GM12878 (cell line): Measurements from ENCODE around the gene PSMB5. TPM values are rescaled to one million over a fixed set of nuclear protein-coding genes. Genes with fewer than 3 reads are reported as not detected.

Experiments
- ATAC-seq: fragments of 200-7000 bp; cut with Tn5 transposase; 3 replicates; pipeline ENCODE4 v1.9.1; 2020; ENCODE audit warnings: mild to moderate bottlenecking, moderate library complexity
- BruUV-seq: library from RNA; stranded (reverse); fragments of 400-500 nt; replicated peaks from 2 replicates; lab custom pipeline; 2021; lab: Mats Ljungman, UMichigan
- CTCF ChIA-PET: fragments of 300-600 bp; sonication (Branson Sonifier 250); formaldehyde crosslinking; extraction: SDS; loops from one replicate; lab custom pipeline; 2021; ENCODE audit warnings: inconsistent platforms; lab: Yijun Ruan, JAX
- POLR2A ChIA-PET: fragments of 350-600 bp; formaldehyde crosslinking; extraction: SDS; loops from one replicate; lab custom pipeline; 2021; ENCODE audit warnings: inconsistent platforms; lab: Charles Lee
- RAD21 ChIA-PET: fragments of 300-600 bp; sonication (Branson Sonifier 250); formaldehyde crosslinking; loops from one replicate; lab custom pipeline; 2023; ENCODE audit warnings: antibody characterized with exemption; ENCODE audit not compliant: unreplicated experiment; lab: Charles Lee
- SMC1A ChIA-PET: fragments of 300-600 bp; sonication (Branson Sonifier 250); formaldehyde crosslinking; loops from one replicate; lab custom pipeline; 2023; ENCODE audit not compliant: unreplicated experiment, uncharacterized antibody; lab: Charles Lee
- DNase-seq: peaks from one replicate; pipeline ENCODE4 v3.0.0-alpha.2; 2011; ENCODE audit warnings: low read depth, low spot score
- FAIRE-seq: peaks from 3 replicates; lab custom pipeline; 2011; peaks lifted over from hg19 to GRCh38; lab: Jason Lieb, UNC
- H2AFZ ChIP-seq: 2 replicates; pipeline ENCODE4 v1.6.0; 2011; ENCODE audit warnings: low read depth, low read length, control low read depth; ENCODE audit not compliant: control insufficient read depth
- H3K27ac ChIP-seq: 2 replicates; pipeline ENCODE4 v1.5.1; 2011; ENCODE audit warnings: control low read depth; ENCODE audit not compliant: control insufficient read depth, insufficient read depth
- H3K27me3 ChIP-seq, 2 experiments: replicated peaks in 1 of 2; 2 replicates each; pipeline versions ENCODE4 v1.6.0 to v1.6.1; 2011; ENCODE audit warnings: low read length in 1 of 2; ENCODE audit not compliant: control insufficient read depth in 2 of 2, insufficient read depth in 2 of 2
- H3K36me3 ChIP-seq, 2 experiments: 2 replicates each; pipeline ENCODE4 v1.5.1; 2011; ENCODE audit warnings: low read length in 1 of 2; ENCODE audit not compliant: control insufficient read depth in 2 of 2, insufficient read depth in 2 of 2
- H3K4me1 ChIP-seq: 2 replicates; pipeline ENCODE4 v1.6.1; 2011; ENCODE audit warnings: mild to moderate bottlenecking, low read length, moderate library complexity, mixed read lengths; ENCODE audit not compliant: control insufficient read depth, insufficient read depth
- H3K4me2 ChIP-seq: 2 replicates; pipeline ENCODE4 v1.6.0; 2011; ENCODE audit warnings: control low read depth; ENCODE audit not compliant: control insufficient read depth, insufficient read depth
- H3K4me3 ChIP-seq: fragments of 200-600 bp; sonication (generic); 2 replicates; pipeline ENCODE4 v1.5.1; 2016
- H3K79me2 ChIP-seq: 2 replicates; pipeline ENCODE4 v1.6.0; 2011; ENCODE audit warnings: low read length; ENCODE audit not compliant: control insufficient read depth, insufficient read depth
- H3K9ac ChIP-seq: 2 replicates; pipeline ENCODE4 v1.8.0; 2011; ENCODE audit warnings: low read length, control low read depth, mixed read lengths; ENCODE audit not compliant: control insufficient read depth, insufficient read depth
- H3K9me3 ChIP-seq: replicated peaks from 3 replicates; pipeline ENCODE4 v1.5.1; 2011; ENCODE audit warnings: mild to moderate bottlenecking, low read length; ENCODE audit not compliant: control insufficient read depth, insufficient read depth
- H4K20me1 ChIP-seq: 2 replicates; pipeline ENCODE4 v1.6.0; 2011; ENCODE audit not compliant: control insufficient read depth, insufficient read depth
- HCFC1 ChIP-seq: fragments of 150-350 bp; IDR thresholded peaks from 2 replicates; pipeline ENCODE4 v1.6.1; 2014; ENCODE audit warnings: low read length
- NFYB ChIP-seq: IDR thresholded peaks from 2 replicates; pipeline ENCODE4 v1.6.1; 2011; ENCODE audit warnings: low read depth, mild to moderate bottlenecking, low read length, improper control_type of control experiment, moderate library complexity; ENCODE audit not compliant: insufficient read depth
- PAX8 ChIP-seq: fragments of 450-650 bp; IDR thresholded peaks from 2 replicates; pipeline ENCODE4 v1.6.1; 2017; ENCODE audit warnings: mild to moderate bottlenecking, moderate library complexity
- WGBS: methylation state at CpG from one replicate; pipeline ENCODE4 v1.1.6; 2016; ENCODE audit warnings: low lambda C conversion rate; ENCODE audit not compliant: insufficient replicate concordance, insufficient coverage; ENCODE audit errors: missing lambda C conversion rate; 5-methylcytosine and 5-hydroxymethylcytosine counted together
- in situ Hi-C: fragments of 300-500 bp; cut with MboI; formaldehyde crosslinking; loops from 9 replicates; pipeline ENCODE4 v1.14.3; 2018; ENCODE audit warnings: mixed read lengths
- intact Hi-C: fragments of 100-400 bp; cut with micrococcal nuclease; formaldehyde crosslinking; loops from one replicate; pipeline ENCODE4 v1.14.2; 2022; ENCODE audit not compliant: unreplicated experiment
- polyA plus RNA-seq, 11 experiments: library from polyadenylated mRNA; depleted of rRNA in 4 of 11; unstranded in 6 of 11; stranded (reverse) in 5 of 11; fragments of >200 nt; fragmentation: Nextera tagmentation in 4 of 11; fragmentation: Illumina TruSeq in 1 of 11; extraction: Ambion mirVana in 4 of 11; extraction: Trizol in 1 of 11; gene quantifications; 1 replicate in 1 of 11; 2 replicates in 10 of 11; pipeline versions ENCODE4 v1.2.1 to v1.2.3, GENCODE V29; 2011 to 2016; ENCODE audit warnings: inconsistent platforms in 2 of 11, missing spikeins in 2 of 11, low read depth in 1 of 11
- total RNA-seq, 4 experiments: library from RNA; depleted of rRNA in 3 of 4; stranded (reverse); fragments of >200 nt in 3 of 4; fragmentation: Illumina TruSeq in 1 of 4; extraction: Trizol in 1 of 4; gene quantifications; 2 replicates each; pipeline versions ENCODE4 v1.2.1 to v1.2.3, GENCODE V29; 2013 to 2021

PSMB5 gene
- total and polyA plus RNA-seq, 10 of the 15 experiments (the other 5 are each of a cell fraction or from before 2014, with no cell fraction given): 84.5 to 802 (median 144) TPM

DNA sequence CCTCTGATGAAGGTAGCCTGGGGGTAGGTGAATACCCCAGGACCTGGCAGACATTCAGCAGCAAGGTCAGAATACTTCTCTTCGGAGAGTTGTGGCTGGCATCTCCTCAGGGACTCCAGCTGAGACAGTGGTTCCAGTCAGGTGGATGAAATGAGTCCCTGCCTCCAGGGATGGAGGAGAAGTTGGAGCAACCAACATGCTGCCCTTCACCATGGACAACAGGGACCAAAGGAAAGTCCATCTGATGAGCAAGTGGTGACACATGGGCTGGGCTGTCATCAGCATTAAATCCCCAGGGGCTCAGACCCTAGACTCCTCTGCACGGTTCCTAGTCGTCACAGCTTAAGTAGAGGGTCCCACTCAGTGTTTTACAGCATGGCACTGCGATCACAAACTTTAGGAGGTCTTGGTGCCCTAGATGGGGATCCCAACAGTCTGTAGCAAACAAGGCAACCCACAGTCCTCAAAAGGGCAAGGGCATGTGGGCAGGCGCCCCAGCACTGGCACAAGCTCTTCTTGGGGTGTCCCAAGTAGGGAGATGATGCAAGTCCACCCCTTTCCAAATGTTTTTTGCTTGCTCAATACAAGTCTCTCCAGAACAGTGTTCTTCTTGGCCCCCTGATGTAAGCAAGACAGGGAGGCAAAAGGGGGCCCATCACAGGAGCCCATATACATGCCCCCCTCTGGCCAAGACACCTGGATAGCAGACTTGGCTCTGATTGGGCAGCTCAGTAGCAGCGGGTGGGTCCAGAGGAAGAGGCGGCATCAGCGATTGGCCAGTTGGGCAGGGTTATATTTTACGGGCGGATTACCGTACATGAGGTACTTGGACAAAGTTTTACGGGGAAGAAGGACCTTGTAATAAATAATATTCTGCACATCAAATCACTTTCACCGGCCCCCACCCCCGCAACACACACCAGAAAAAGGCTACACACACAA, 33.4 kb upstream of the PSMB5 start:
- ChIA-PET CTCF (interaction anchor here (0.6 to 4.2 kb wide), 65 partner anchors 9 to 761 kb away, joined by 3 to 80 read pairs (median 7); partner anchors contain the start of genes ACIN1, AJUBA, C14orf119 and CDH24), SMC1A (interaction anchor here (0.5 to 2.2 kb wide), 30 partner anchors 8 to 138 kb away, joined by 3 to 23 read pairs (median 5); partner anchors contain the start of genes ACIN1, C14orf119, CDH24 and CEBPE), RAD21 (interaction anchor here (0.5 to 1.9 kb wide), 25 partner anchors 9 to 1514 kb away, joined by 3 to 27 read pairs (median 4); partner anchors contain the start of genes ACIN1, C14orf119 and HAUS4)
- peaks cover 9% of the 10 kb centered on the region; the same call in 1 of the 2 replicates for H4K20me1 ChIP-seq
- no peak overlapping the region for H3K4me3 ChIP-seq
- H3K36me3 ChIP-seq: peaks cover 24 to 33% of the 10 kb centered on the region in 2 experiments
- peak overlapping the region; percentile 56; the same call in 1 of the 2 replicates for H3K4me2 ChIP-seq
- BruUV-seq: TSS peak; percentile 15
- peak; percentile 9; the same call in 1 of the 3 replicates for ATAC-seq
- intact Hi-C loops: loop anchor here (2.0 kb wide), 1 partner anchor 119 kb away; no protein-coding TSS in a partner anchor
- TF ChIP-seq NFYB (peak; percentile 59; the same call in 1 of the 2 replicates), PAX8 (no peak), HCFC1 (no peak)
- TF ChIP-seq, all 136 proteins: peak for 1
- no peak overlapping the region for H3K9ac ChIP-seq
- DNase-seq (no peak), FAIRE-seq (no peak)
- H3K79me2 ChIP-seq: peaks cover 36% of the 10 kb centered on the region
- H3K27me3 ChIP-seq: no peaks in the 10 kb centered on the region
- H2AFZ ChIP-seq: no peak overlapping the region
- POLR2A ChIA-PET: interaction anchor here (0.5 to 1.8 kb wide), 6 partner anchors 8 to 179 kb away, joined by 4 to 9 read pairs (median 6); partner anchors contain the start of genes ACIN1, C14orf119 and PRMT5
- peaks cover 11% of the 10 kb centered on the region; the same call in 1 of the 2 replicates for H3K4me1 ChIP-seq
- no peaks in the 10 kb centered on the region for H3K9me3 ChIP-seq
- in situ Hi-C loops: no loop called here
- WGBS: 83% methylated on average over 14 of the region's 14 CpGs
- H3K27ac ChIP-seq: no peak overlapping the region
